ENCODE measurements around the gene SOWAHA. TPM values are rescaled to one million over a fixed set of nuclear protein-coding genes. Genes with fewer than 3 reads are reported as not detected.

Gene SOWAHA
- total RNA-seq, 1 experiment from 2014 or later: 3.7 TPM

DNA sequence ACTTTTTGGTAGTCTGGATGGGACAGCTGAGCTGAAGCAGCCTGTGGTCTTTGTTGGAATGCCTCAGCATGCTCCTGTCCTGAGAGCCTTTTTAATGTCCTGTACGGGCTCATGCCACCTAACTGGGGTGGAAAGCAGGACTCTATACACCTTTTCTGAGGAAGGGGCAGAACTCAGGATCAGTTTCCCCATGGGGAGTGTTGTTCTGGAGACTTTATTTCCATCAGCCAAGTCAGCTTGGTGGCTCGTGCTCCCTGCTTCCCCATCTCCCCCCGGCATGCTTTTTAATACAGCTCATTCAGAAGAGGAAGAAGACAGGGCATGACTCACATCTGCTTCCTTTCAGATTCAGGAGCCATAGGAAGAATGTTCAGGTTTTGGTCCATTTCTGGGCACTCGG, 31.0 kb upstream of the SOWAHA start:
- Mint-ChIP-seq H3K4me3 (ENCODE audit: unreplicated experiment) (no peak overlapping the region), H3K27ac (ENCODE audit: unreplicated experiment) (no peak overlapping the region), H3K36me3 (ENCODE audit: insufficient read depth, unreplicated experiment) (peaks cover 5% of the 10 kb centered on the region), H3K4me1 (ENCODE audit: low read depth, unreplicated experiment) (peaks cover 11% of the 10 kb centered on the region), H3K27me3 (ENCODE audit: insufficient read depth, unreplicated experiment) (peaks cover 5% of the 10 kb centered on the region), H3K9me3 (ENCODE audit: unreplicated experiment) (no peaks in the 10 kb centered on the region)
- DNase-seq: no peak
- H3K36me3 ChIP-seq (ENCODE audit: control insufficient read depth, insufficient read depth, low read length): no peaks in the 10 kb centered on the region
- ChIA-PET CTCF (no interaction called here), POLR2A (no interaction called here)
- no peak overlapping the region for H3K4me3 ChIP-seq (ENCODE audit: low read depth, low read length)
- no TSS peak for BruUV-seq (replicated peaks)
- TF ChIP-seq, protein P1, sequence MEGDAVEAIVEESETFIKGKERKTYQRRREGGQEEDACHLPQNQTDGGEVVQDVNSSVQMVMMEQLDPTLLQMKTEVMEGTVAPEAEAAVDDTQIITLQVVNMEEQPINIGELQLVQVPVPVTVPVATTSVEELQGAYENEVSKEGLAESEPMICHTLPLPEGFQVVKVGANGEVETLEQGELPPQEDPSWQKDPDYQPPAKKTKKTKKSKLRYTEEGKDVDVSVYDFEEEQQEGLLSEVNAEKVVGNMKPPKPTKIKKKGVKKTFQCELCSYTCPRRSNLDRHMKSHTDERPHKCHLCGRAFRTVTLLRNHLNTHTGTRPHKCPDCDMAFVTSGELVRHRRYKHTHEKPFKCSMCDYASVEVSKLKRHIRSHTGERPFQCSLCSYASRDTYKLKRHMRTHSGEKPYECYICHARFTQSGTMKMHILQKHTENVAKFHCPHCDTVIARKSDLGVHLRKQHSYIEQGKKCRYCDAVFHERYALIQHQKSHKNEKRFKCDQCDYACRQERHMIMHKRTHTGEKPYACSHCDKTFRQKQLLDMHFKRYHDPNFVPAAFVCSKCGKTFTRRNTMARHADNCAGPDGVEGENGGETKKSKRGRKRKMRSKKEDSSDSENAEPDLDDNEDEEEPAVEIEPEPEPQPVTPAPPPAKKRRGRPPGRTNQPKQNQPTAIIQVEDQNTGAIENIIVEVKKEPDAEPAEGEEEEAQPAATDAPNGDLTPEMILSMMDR (IDR thresholded peaks at IDR 0.05; ENCODE audit: insufficient read depth in 1 of 2, low read depth in 1 of 2, low read length in 1 of 2, severe bottlenecking in 1 of 2, unreplicated experiment in 1 of 2): no peak
- intact Hi-C loops (cut with micrococcal nuclease; ENCODE audit: unreplicated experiment): no loop called here
- H3K4me1 ChIP-seq: peaks cover 8% of the 10 kb centered on the region
- no peaks in the 10 kb centered on the region for H3K9me3 ChIP-seq
- H3K27me3 ChIP-seq (replicated peaks; ENCODE audit: control insufficient read depth, insufficient read depth, low read length): no peaks in the 10 kb centered on the region

DNA sequence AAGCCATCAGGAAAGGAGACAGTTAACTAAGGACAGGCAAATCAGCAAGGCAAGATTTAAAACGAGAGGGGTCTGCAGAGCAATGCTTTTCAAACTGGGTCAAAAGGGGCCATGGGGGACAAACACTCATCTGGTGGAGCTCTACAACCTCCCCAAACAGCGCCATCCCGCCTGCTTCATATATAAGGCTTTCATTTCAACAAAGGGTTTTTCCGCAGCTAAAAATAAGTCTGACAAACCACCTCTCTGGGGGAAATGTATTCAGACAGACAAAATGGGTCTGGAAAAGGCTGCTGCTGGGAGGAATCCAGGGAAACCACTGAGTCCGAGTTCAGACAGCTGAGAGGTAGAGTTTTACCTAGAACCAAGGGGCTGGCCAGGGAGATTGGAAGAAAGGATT, 27.7 kb upstream of the SOWAHA start:
- CTCF ChIA-PET: interaction anchor here (1.0 kb wide), 1 partner anchor 35 kb away, joined by 3 read pairs; no protein-coding TSS in a partner anchor
- H3K36me3 ChIP-seq (ENCODE audit: control insufficient read depth, insufficient read depth, low read length): no peaks in the 10 kb centered on the region; the same call in 1 of the 2 replicates
- POLR2A ChIA-PET: no interaction called here

DNA sequence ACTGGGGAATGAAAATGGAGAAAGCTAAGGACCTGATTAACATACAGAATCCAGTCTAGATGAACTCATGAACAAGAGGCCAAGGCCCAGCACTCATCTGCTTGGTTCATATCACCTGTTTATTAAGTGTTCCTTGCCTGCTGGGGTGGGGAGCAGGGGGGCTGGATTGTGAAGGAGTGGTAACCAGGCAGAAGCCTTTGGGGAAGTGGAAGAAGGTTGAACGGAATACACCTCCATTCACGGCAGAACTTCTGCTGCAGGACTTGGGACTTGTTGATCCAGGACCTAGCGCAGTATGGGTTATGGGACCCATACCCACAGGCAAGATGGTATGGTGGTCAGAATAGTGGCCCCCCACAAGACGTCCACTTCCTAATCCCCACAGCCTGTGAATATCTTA, 27.2 kb upstream of the SOWAHA start:
- no peak overlapping the region for H3K4me3 ChIP-seq (ENCODE audit: low read depth, low read length)
- DNase-seq: no peak
- Mint-ChIP-seq H3K36me3 (ENCODE audit: insufficient read depth, unreplicated experiment) (no peaks in the 10 kb centered on the region), H3K4me1 (ENCODE audit: low read depth, unreplicated experiment) (peaks cover 7% of the 10 kb centered on the region), H3K9me3 (ENCODE audit: unreplicated experiment) (no peaks in the 10 kb centered on the region), H3K27me3 (ENCODE audit: insufficient read depth, unreplicated experiment) (peaks cover 5% of the 10 kb centered on the region), H3K4me3 (ENCODE audit: unreplicated experiment) (no peak overlapping the region), H3K27ac (ENCODE audit: unreplicated experiment) (no peak overlapping the region)
- no peaks in the 10 kb centered on the region for H3K9me3 ChIP-seq
- no peaks in the 10 kb centered on the region for H3K27me3 ChIP-seq (replicated peaks; ENCODE audit: control insufficient read depth, insufficient read depth, low read length)
- H3K4me1 ChIP-seq: 0 out of 2 replicates have a peak, but pooled peaks cover 10% of the 10 kb centered on the region
- intact Hi-C loops (cut with micrococcal nuclease; ENCODE audit: unreplicated experiment): no loop called here
- TF ChIP-seq, protein P1 (IDR thresholded peaks at IDR 0.05; ENCODE audit: insufficient read depth in 1 of 2, low read depth in 1 of 2, low read length in 1 of 2, severe bottlenecking in 1 of 2, unreplicated experiment in 1 of 2): no peak
- BruUV-seq (replicated peaks): no TSS peak
- no peaks in the 10 kb centered on the region; the same call in 1 of the 2 replicates for H3K36me3 ChIP-seq (ENCODE audit: control insufficient read depth, insufficient read depth, low read length)
- CTCF ChIA-PET: no interaction called here
- POLR2A ChIA-PET: no interaction called here

More for the DNA sequence above, 27.7 kb upstream of the SOWAHA start:
- Mint-ChIP-seq H3K36me3 (ENCODE audit: insufficient read depth, unreplicated experiment) (no peaks in the 10 kb centered on the region), H3K27me3 (ENCODE audit: insufficient read depth, unreplicated experiment) (peaks cover 5% of the 10 kb centered on the region), H3K4me1 (ENCODE audit: low read depth, unreplicated experiment) (peaks cover 7% of the 10 kb centered on the region), H3K4me3 (ENCODE audit: unreplicated experiment) (no peak overlapping the region), H3K9me3 (ENCODE audit: unreplicated experiment) (no peaks in the 10 kb centered on the region), H3K27ac (ENCODE audit: unreplicated experiment) (no peak overlapping the region)
- BruUV-seq (replicated peaks): no TSS peak
- H3K4me3 ChIP-seq (ENCODE audit: low read depth, low read length): no peak overlapping the region
- H3K27me3 ChIP-seq (replicated peaks; ENCODE audit: control insufficient read depth, insufficient read depth, low read length): no peaks in the 10 kb centered on the region
- intact Hi-C loops (cut with micrococcal nuclease; ENCODE audit: unreplicated experiment): no loop called here
- TF ChIP-seq, protein P1 (IDR thresholded peaks at IDR 0.05; ENCODE audit: insufficient read depth in 1 of 2, low read depth in 1 of 2, low read length in 1 of 2, severe bottlenecking in 1 of 2, unreplicated experiment in 1 of 2): no peak
- 0 out of 2 replicates have a peak, but pooled peaks cover 10% of the 10 kb centered on the region for H3K4me1 ChIP-seq
- no peaks in the 10 kb centered on the region for H3K9me3 ChIP-seq
- no peak for DNase-seq

Data from Caco-2 (cell line).